PC-3 (cell line): ENCODE measurements around the gene CDCA8. TPM values are rescaled to one million over a fixed set of nuclear protein-coding genes. Genes with fewer than 3 reads are reported as not detected.
"Not testable (repeated sequence)": the region's sequence is repeated elsewhere in the genome, so short reads cannot be mapped to it uniquely, and the experiment has no call there.

Experiments used
- ATAC-seq: fragments of 200-7000 bp; cut with Tn5 transposase; 2 replicates; pipeline ENCODE4 v1.9.1; 2020; ENCODE audit warnings: mild to moderate bottlenecking, moderate library complexity
- BruUV-seq: library from RNA; stranded (reverse); fragments of 400-500 nt; replicated peaks from 2 replicates; lab custom pipeline; 2021; lab: Mats Ljungman, UMichigan
- CTCF ChIA-PET: fragments of 300-600 bp; sonication (Branson Sonifier 250); formaldehyde crosslinking; loops from one replicate; lab custom pipeline; 2022; ENCODE audit warnings: antibody characterized with exemption; lab: Charles Lee
- POLR2A ChIA-PET: fragments of 300-600 bp; sonication (Branson Sonifier 250); formaldehyde crosslinking; loops from one replicate; lab custom pipeline; 2022; ENCODE audit warnings: antibody characterized with exemption; ENCODE audit not compliant: unreplicated experiment; lab: Charles Lee
- DNase-seq: peaks from one replicate; pipeline ENCODE4 v3.0.0-alpha.2; 2015
- H2AFZ ChIP-seq: fragments of 300-600 bp; sonication (generic); 2 replicates; pipeline ENCODE4 v1.6.0; 2016; ENCODE audit warnings: antibody characterized with exemption, low read length
- H3F3A ChIP-seq: fragments of 300-600 bp; sonication (generic); one replicate; pipeline ENCODE4 v1.6.0; 2017; ENCODE audit warnings: antibody characterized with exemption, low read length, control low read depth, mild to moderate bottlenecking; ENCODE audit not compliant: unreplicated experiment
- H3K27ac ChIP-seq: fragments of 300-600 bp; sonication (generic); 2 replicates; pipeline ENCODE4 v1.5.1; 2016; ENCODE audit warnings: mild to moderate bottlenecking, low read length
- H3K27me3 ChIP-seq: fragments of 300-600 bp; sonication (generic); 2 replicates; pipeline ENCODE4 v1.6.1; 2016; ENCODE audit warnings: low read length, mixed read lengths
- H3K36me3 ChIP-seq: fragments of 300-600 bp; sonication (generic); 2 replicates; pipeline ENCODE4 v1.6.1; 2016; ENCODE audit warnings: low read depth, mixed run types, low read length, mixed read lengths
- H3K4me1 ChIP-seq: fragments of 300-600 bp; sonication (generic); 2 replicates; pipeline ENCODE4 v1.5.1; 2016; ENCODE audit warnings: low read length; ENCODE audit not compliant: insufficient read depth
- H3K4me2 ChIP-seq: fragments of 300-600 bp; sonication (generic); 2 replicates; pipeline ENCODE4 v1.6.0; 2016; ENCODE audit warnings: low read length
- H3K4me3 ChIP-seq: fragments of 300-600 bp; sonication (generic); 2 replicates; pipeline ENCODE4 v1.5.1; 2016; ENCODE audit warnings: mild to moderate bottlenecking, low read length, mixed read lengths
- H3K79me2 ChIP-seq: fragments of 300-600 bp; sonication (generic); 2 replicates; pipeline ENCODE4 v1.6.1; 2017; ENCODE audit warnings: low read length, mixed read lengths
- H3K9ac ChIP-seq: fragments of 300-600 bp; sonication (generic); 2 replicates; pipeline ENCODE4 v1.6.0; 2016; ENCODE audit warnings: mild to moderate bottlenecking, low read length
- H3K9me2 ChIP-seq: fragments of 300-600 bp; sonication (generic); replicated peaks from 2 replicates; pipeline ENCODE4 v1.6.1; 2016; ENCODE audit warnings: mixed run types, low read length, mixed read lengths
- H3K9me3 ChIP-seq: fragments of 300-600 bp; sonication (generic); 2 replicates; pipeline ENCODE4 v1.6.1; 2016; ENCODE audit warnings: low read length, mixed read lengths
- H4K20me1 ChIP-seq: fragments of 300-600 bp; sonication (generic); 2 replicates; pipeline ENCODE4 v1.6.1; 2016; ENCODE audit warnings: low read length, mixed read lengths
- EZH2 ChIP-seq: fragments of 300-600 bp; sonication (generic); IDR thresholded peaks from one replicate; pipeline ENCODE4 v1.6.1; 2017; ENCODE audit warnings: antibody characterized with exemption, mild to moderate bottlenecking, low read length; ENCODE audit not compliant: unreplicated experiment
- EZH2phosphoT487 ChIP-seq: fragments of 300-600 bp; sonication (generic); IDR thresholded peaks from 2 replicates; pipeline ENCODE4 v1.6.1; 2018; ENCODE audit warnings: mild to moderate bottlenecking, antibody characterized with exemption, low read length, borderline replicate concordance
- intact Hi-C: fragments of 100-400 bp; cut with micrococcal nuclease; formaldehyde crosslinking; loops from 2 replicates; pipeline ENCODE4 v1.9.0; 2023
- total RNA-seq: library from RNA; depleted of rRNA; stranded (reverse); fragments of >200 nt; gene quantifications from 2 replicates; pipeline ENCODE4 v1.2.3, GENCODE V29; 2014
- TF ChIP-seq, protein P1 (sequence below): fragments of 300-600 bp; sonication (generic); conservative IDR thresholded peaks from 2 replicates; pipeline ENCODE4 v1.5.1; 2017; ENCODE audit warnings: antibody characterized with exemption, low read depth, mild to moderate bottlenecking, low read length

Gene CDCA8
- total RNA-seq, 1 experiment from 2014 or later = 31.8 TPM

DNA sequence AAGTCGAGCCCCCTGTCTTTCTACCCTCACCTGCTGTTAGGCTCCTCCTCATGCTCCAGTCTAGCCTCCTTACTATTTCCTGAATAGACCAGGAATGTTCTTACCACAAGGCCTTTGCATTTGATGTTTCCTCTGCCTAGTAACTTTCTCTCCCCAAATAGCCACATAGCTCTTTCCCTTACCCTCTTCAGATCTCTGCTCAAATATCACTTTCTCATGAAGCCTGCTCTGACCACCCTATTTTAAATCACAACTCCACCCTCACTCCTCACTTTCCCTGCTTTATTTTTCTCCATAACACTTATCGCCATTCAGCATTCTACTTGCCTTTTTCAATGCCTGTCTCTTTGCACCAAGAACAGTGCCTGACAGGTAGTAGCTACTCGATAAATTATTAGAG lies 6.6 kb upstream of the CDCA8 start:
- H3F3A ChIP-seq = no peaks in the 10 kb centered on the region
- H3K4me3 ChIP-seq = no peak overlapping the region
- DNase-seq = no peak
- peaks cover 39% of the 10 kb centered on the region for H3K36me3 ChIP-seq
- H3K4me2 ChIP-seq = no peak overlapping the region
- H3K79me2 ChIP-seq = peaks cover 28% of the 10 kb centered on the region
- no TSS peak for BruUV-seq
- CTCF ChIA-PET = no interaction called here
- intact Hi-C loops = loop anchor here (10.0 kb wide), 1 partner anchor 1171 kb away; no protein-coding TSS in a partner anchor
- TF ChIP-seq EZH2 (no peak), EZH2phosphoT487 (no peak)
- TF ChIP-seq, protein P1, sequence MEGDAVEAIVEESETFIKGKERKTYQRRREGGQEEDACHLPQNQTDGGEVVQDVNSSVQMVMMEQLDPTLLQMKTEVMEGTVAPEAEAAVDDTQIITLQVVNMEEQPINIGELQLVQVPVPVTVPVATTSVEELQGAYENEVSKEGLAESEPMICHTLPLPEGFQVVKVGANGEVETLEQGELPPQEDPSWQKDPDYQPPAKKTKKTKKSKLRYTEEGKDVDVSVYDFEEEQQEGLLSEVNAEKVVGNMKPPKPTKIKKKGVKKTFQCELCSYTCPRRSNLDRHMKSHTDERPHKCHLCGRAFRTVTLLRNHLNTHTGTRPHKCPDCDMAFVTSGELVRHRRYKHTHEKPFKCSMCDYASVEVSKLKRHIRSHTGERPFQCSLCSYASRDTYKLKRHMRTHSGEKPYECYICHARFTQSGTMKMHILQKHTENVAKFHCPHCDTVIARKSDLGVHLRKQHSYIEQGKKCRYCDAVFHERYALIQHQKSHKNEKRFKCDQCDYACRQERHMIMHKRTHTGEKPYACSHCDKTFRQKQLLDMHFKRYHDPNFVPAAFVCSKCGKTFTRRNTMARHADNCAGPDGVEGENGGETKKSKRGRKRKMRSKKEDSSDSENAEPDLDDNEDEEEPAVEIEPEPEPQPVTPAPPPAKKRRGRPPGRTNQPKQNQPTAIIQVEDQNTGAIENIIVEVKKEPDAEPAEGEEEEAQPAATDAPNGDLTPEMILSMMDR = no peak
- POLR2A ChIA-PET = no interaction called here
- no peak for ATAC-seq
- H3K4me1 ChIP-seq = peaks cover 10% of the 10 kb centered on the region; the same call in 1 of the 2 replicates
- no peak overlapping the region for H3K27ac ChIP-seq
- no peaks in the 10 kb centered on the region for H3K9me3 ChIP-seq
- H4K20me1 ChIP-seq = no peaks in the 10 kb centered on the region; the same call in 1 of the 2 replicates
- no peak overlapping the region for H3K9ac ChIP-seq
- H3K27me3 ChIP-seq = no peaks in the 10 kb centered on the region
- H2AFZ ChIP-seq = no peak overlapping the region
- no peaks in the 10 kb centered on the region for H3K9me2 ChIP-seq

DNA sequence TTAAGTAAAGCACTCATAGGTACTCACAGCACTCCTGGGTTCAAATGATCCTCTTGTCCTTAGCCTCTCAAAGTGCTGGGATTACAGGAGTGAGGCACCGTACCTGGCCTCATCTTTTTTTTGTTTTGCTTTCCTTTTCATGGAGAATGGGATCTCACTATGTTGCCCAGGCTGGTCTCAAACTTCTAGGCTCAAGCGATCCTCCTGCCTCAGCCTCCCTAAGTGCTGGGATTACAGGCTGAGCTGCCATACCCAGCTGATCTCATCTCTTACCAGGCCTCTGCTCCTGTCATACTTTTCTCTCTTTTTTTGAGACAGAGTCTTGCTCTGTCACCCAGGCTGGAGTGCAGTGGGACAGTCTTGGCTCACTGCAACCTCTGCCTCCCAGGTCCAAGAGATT lies 4.6 kb upstream of the CDCA8 start:
- Histone ChIP-seq H3K79me2 (peaks cover 45% of the 10 kb centered on the region), H3K36me3 (peaks cover 30% of the 10 kb centered on the region; the same call in 1 of the 2 replicates), H3K4me1 (peaks cover 10% of the 10 kb centered on the region; the same call in 1 of the 2 replicates)
- H3K9me3 ChIP-seq, CTCF ChIA-PET, H3K4me2 ChIP-seq, H3K27ac ChIP-seq, H3K9ac ChIP-seq, H4K20me1 ChIP-seq, H3K4me3 ChIP-seq, H3K9me2 ChIP-seq, BruUV-seq, DNase-seq, H2AFZ ChIP-seq, H3K27me3 ChIP-seq, H3F3A ChIP-seq, POLR2A ChIA-PET, ATAC-seq: not testable (repeated sequence)
- intact Hi-C loops = loop anchor here (10.0 kb wide), 1 partner anchor 1173 kb away; no protein-coding TSS in a partner anchor

DNA sequence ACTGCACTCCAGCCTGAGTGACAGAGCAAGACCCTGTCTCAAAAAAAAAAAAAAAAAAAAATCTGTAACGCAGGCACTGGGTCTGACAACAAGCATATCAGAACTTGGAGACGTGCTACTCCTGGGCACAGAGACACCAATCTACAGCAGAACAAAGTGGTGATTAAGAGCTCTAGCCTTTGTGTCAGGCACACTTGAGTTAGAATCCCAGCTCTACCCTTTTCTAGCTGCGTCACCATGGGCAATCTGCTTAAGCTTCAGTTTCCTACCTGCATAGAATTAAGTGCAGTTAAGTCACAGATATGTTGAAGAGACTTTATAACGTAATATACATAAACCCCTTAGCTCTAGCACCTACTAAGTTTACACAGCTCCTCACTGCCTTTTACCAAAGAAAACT lies 3.4 kb upstream of the CDCA8 start:
- H3K4me1 ChIP-seq = peaks cover 11% of the 10 kb centered on the region; the same call in 1 of the 2 replicates
- DNase-seq (no peak), ATAC-seq (no peak)
- no peak overlapping the region for H2AFZ ChIP-seq
- H3K9me3 ChIP-seq = no peaks in the 10 kb centered on the region
- no peak for TF ChIP-seq EZH2
- TF ChIP-seq EZH2phosphoT487 = no peak
- TF ChIP-seq, protein P1 = no peak
- no peaks in the 10 kb centered on the region for H3F3A ChIP-seq
- no peaks in the 10 kb centered on the region; the same call in 1 of the 2 replicates for H4K20me1 ChIP-seq
- intact Hi-C loops = loop anchor here (10.0 kb wide), 1 partner anchor 1174 kb away; no protein-coding TSS in a partner anchor
- POLR2A ChIA-PET = no interaction called here
- CTCF ChIA-PET = interaction anchor here (0.7 to 0.9 kb wide), 2 partner anchors 77 to 1146 kb away, joined by 3 to 6 read pairs; no protein-coding TSS in a partner anchor
- no TSS peak for BruUV-seq
- peak overlapping the region; percentile 98 for H3K4me2 ChIP-seq
- peaks cover 22% of the 10 kb centered on the region; the same call in 1 of the 2 replicates for H3K36me3 ChIP-seq
- H3K27ac ChIP-seq = no peak overlapping the region
- no peaks in the 10 kb centered on the region for H3K9me2 ChIP-seq
- H3K79me2 ChIP-seq = peaks cover 57% of the 10 kb centered on the region
- peak overlapping the region; percentile 80 for H3K9ac ChIP-seq
- peak overlapping the region; percentile 94 for H3K4me3 ChIP-seq
- no peaks in the 10 kb centered on the region for H3K27me3 ChIP-seq
